Hepatocyte (in vitro differentiated cells): ENCODE results near the gene DOCK8. TPM values are rescaled to one million over a fixed set of nuclear protein-coding genes. Genes with fewer than 3 reads are reported as not detected.

Source experiments
- DNase-seq: peaks from one replicate; pipeline ENCODE4 v3.0.0-alpha.2; 2016; ENCODE audit warnings: low spot score
- H2AFZ ChIP-seq: fragments of 200-600 bp; sonication (generic); 2 replicates; pipeline ENCODE4 v1.6.0; 2016; ENCODE audit warnings: antibody characterized with exemption, mild to moderate bottlenecking
- H3K27ac ChIP-seq: fragments of 200-600 bp; sonication (generic); 2 replicates; pipeline ENCODE4 v1.5.1; 2016; ENCODE audit warnings: mild to moderate bottlenecking
- H3K27me3 ChIP-seq: fragments of 200-600 bp; sonication (generic); 2 replicates; pipeline ENCODE4 v1.6.1; 2016
- H3K36me3 ChIP-seq: fragments of 200-600 bp; sonication (generic); replicated peaks from 2 replicates; pipeline ENCODE4 v1.5.1; 2016; ENCODE audit warnings: low read depth; ENCODE audit not compliant: insufficient read depth
- H3K4me1 ChIP-seq: fragments of 200-600 bp; sonication (generic); 2 replicates; pipeline ENCODE4 v1.5.1; 2016; ENCODE audit warnings: mild to moderate bottlenecking, moderate library complexity; ENCODE audit not compliant: insufficient read depth
- H3K4me2 ChIP-seq: fragments of 200-600 bp; sonication (generic); 2 replicates; pipeline ENCODE4 v1.6.0; 2016
- H3K4me3 ChIP-seq: fragments of 200-600 bp; sonication (generic); 2 replicates; pipeline ENCODE4 v1.5.1; 2016; ENCODE audit warnings: mild to moderate bottlenecking
- H3K79me2 ChIP-seq: fragments of 200-600 bp; sonication (generic); 2 replicates; pipeline ENCODE4 v1.6.0; 2017; ENCODE audit warnings: mild to moderate bottlenecking
- H3K9me2 ChIP-seq: fragments of 200-600 bp; sonication (generic); replicated peaks from 2 replicates; pipeline ENCODE4 v1.6.0; 2017; ENCODE audit warnings: mild to moderate bottlenecking; ENCODE audit not compliant: insufficient read depth
- H3K9me3 ChIP-seq: fragments of 200-600 bp; sonication (generic); 2 replicates; pipeline ENCODE4 v1.5.1; 2016; ENCODE audit warnings: low read depth, mild to moderate bottlenecking
- H4K20me1 ChIP-seq: fragments of 200-600 bp; sonication (generic); 2 replicates; pipeline ENCODE4 v1.6.0; 2016; ENCODE audit warnings: mild to moderate bottlenecking; ENCODE audit not compliant: insufficient read depth, poor library complexity, severe bottlenecking
- CTCF ChIP-seq: fragments of 200-600 bp; sonication (generic); IDR thresholded peaks from 2 replicates; pipeline ENCODE4 v1.5.1; 2016; ENCODE audit warnings: antibody characterized with exemption, mild to moderate bottlenecking; ENCODE audit not compliant: poor library complexity
- EZH2 ChIP-seq: fragments of 200-600 bp; sonication (generic); IDR thresholded peaks from 2 replicates; pipeline ENCODE4 v1.6.1; 2016; ENCODE audit warnings: antibody characterized with exemption, mild to moderate bottlenecking, borderline replicate concordance
- EZH2phosphoT487 ChIP-seq: fragments of 200-600 bp; sonication (generic); IDR thresholded peaks from one replicate; pipeline ENCODE4 v1.6.1; 2018; ENCODE audit warnings: antibody characterized with exemption, mild to moderate bottlenecking, low read depth, moderate library complexity; ENCODE audit not compliant: unreplicated experiment, severe bottlenecking
- WGBS: methylation state at CpG from one replicate; pipeline ENCODE4 v1.1.6; 2016; ENCODE audit warnings: low lambda C conversion rate; ENCODE audit errors: missing lambda C conversion rate; 5-methylcytosine and 5-hydroxymethylcytosine counted together
- polyA plus RNA-seq: library from polyadenylated mRNA; unstranded; fragments of >200 nt; fragmentation: Nextera tagmentation; extraction: Ambion mirVana; gene quantifications from 2 replicates; pipeline ENCODE4 v1.2.1, GENCODE V29; 2016
- total RNA-seq: library from RNA; depleted of rRNA; stranded (reverse); fragments of >200 nt; gene quantifications from 2 replicates; pipeline ENCODE4 v1.2.3, GENCODE V29; 2014

DOCK8 gene
- total and polyA plus RNA-seq, 2 experiments from 2014 or later: 6.5 to 6.6 TPM

- H3K79me2 ChIP-seq: no peaks in the 10 kb centered on the region
These were observed 239.2 kb downstream of the DOCK8 start for GRCh38 chr9:453832-454231.

DNA sequence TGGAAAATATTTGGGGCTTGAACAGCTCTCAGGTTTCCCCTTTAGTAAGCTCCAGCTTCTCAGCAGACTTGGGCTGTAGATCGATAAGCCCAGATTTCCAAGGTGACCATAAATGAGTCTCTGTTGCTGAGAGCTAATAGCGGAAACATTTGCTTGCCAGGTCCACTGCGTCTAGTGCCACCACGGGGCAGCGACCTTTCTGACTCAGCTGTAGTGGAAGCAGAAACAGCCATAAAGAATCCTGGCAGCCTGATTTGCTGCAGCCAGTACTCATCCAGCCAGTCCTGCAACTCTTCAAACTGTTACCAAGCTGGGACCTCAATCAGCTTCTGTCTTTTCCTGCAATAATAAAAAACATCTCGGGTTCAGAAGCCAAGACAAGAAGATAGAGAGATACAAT, 241.7 kb downstream of the DOCK8 start:
- Histone ChIP-seq H3K4me2 (no peak overlapping the region), H3K27ac (no peak overlapping the region), H3K9me3 (no peaks in the 10 kb centered on the region), H3K27me3 (no peaks in the 10 kb centered on the region), H3K4me1 (no peaks in the 10 kb centered on the region), H3K4me3 (no peak overlapping the region), H3K9me2 (no peaks in the 10 kb centered on the region), H3K36me3 (no peaks in the 10 kb centered on the region), H2AFZ (no peak overlapping the region), H3K79me2 (no peaks in the 10 kb centered on the region), H4K20me1 (no peaks in the 10 kb centered on the region)
- DNase-seq: no peak
- TF ChIP-seq EZH2phosphoT487 (no peak), EZH2 (no peak), CTCF (no peak)
- WGBS: 58% methylated on average over 6 of the region's 6 CpGs

More at GRCh38 chr9:453832-454231, 239.2 kb downstream of the DOCK8 start:
- Histone ChIP-seq H3K4me2 (no peak overlapping the region), H3K4me1 (no peaks in the 10 kb centered on the region), H3K36me3 (no peaks in the 10 kb centered on the region), H3K27me3 (no peaks in the 10 kb centered on the region), H2AFZ (no peak overlapping the region), H3K9me2 (no peaks in the 10 kb centered on the region), H4K20me1 (no peaks in the 10 kb centered on the region), H3K27ac (no peak overlapping the region), H3K4me3 (no peak overlapping the region), H3K9me3 (no peaks in the 10 kb centered on the region)
- 95% methylated on average over 3 of the region's 3 CpGs for WGBS
- TF ChIP-seq EZH2: no peak
- no peak for TF ChIP-seq EZH2phosphoT487
- no peak for TF ChIP-seq CTCF
- DNase-seq: no peak

GRCh38 chr9:458590-458989, 243.9 kb downstream of the DOCK8 start:
- no peak for DNase-seq
- no peaks in the 10 kb centered on the region for H3K9me2 ChIP-seq
- H2AFZ ChIP-seq: no peak overlapping the region
- no peaks in the 10 kb centered on the region for H3K36me3 ChIP-seq
- 89% methylated on average over 6 of the region's 6 CpGs for WGBS
- no peaks in the 10 kb centered on the region for H3K79me2 ChIP-seq
- H3K4me2 ChIP-seq: no peak overlapping the region
- no peaks in the 10 kb centered on the region for H3K9me3 ChIP-seq
- H4K20me1 ChIP-seq: no peaks in the 10 kb centered on the region
- TF ChIP-seq EZH2phosphoT487: no peak
- H3K4me3 ChIP-seq: no peak overlapping the region
- H3K4me1 ChIP-seq: no peaks in the 10 kb centered on the region
- H3K27me3 ChIP-seq: no peaks in the 10 kb centered on the region
- H3K27ac ChIP-seq: no peak overlapping the region

DNA sequence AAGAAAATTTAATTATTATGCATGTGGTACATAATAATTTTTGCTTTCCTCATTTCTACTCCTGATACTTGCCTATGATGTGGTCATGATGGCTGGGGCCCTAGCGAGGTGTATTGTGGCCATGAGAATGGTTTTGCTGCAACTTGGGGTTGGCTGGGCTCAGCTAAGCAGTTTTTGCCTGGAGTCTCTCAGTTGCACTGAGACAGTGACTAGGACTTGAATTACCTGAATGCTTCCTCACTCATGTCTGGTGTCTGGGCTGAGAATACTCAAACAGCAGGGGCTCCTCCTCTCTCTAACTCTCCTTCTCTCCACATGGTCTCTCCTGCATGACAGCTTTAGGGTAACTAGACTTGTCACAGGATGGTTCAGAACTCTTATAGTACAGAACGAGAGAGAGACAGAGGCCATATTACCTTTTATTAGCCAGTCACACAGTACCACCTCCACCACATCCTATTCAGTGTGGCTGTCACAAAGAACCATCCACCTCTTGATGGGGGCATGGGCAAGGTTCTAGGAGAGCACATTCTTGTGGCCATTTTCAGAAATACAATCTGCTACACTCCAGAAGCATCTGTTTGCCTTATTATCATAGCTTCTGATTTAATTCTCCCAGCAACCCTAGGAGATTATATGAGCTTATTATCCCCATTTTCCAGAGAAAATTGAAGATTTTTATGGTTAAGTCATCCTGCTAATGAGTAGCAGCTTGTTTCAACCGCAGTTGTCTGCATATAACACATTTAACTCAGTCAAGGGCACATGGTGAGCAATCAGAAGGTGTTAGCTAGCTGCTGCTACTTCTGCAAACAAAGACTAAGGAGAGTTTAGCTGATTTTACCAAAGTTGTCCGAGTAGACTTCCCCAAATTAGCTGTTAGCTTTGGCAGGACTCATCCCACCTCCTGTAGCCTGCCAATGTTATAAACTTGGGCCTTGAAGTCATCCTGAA, 245.1 kb downstream of the DOCK8 start:
- 56% methylated on average over 4 of the region's 4 CpGs for WGBS
- Histone ChIP-seq H3K4me1 (no peaks in the 10 kb centered on the region), H3K79me2 (no peaks in the 10 kb centered on the region), H4K20me1 (no peaks in the 10 kb centered on the region), H3K27ac (no peak overlapping the region), H3K27me3 (no peaks in the 10 kb centered on the region), H3K4me2 (no peak overlapping the region), H3K9me3 (no peaks in the 10 kb centered on the region), H3K9me2 (no peaks in the 10 kb centered on the region), H2AFZ (no peak overlapping the region), H3K36me3 (no peaks in the 10 kb centered on the region), H3K4me3 (no peak overlapping the region)
- DNase-seq: no peak
- TF ChIP-seq CTCF (no peak), EZH2phosphoT487 (no peak), EZH2 (no peak)
